Glutamatergic neuron (in vitro differentiated cells): ENCODE results near the gene TUBGCP6. TPM values are rescaled to one million over a fixed set of nuclear protein-coding genes. Genes with fewer than 3 reads are reported as not detected.
A peak's percentile ranks its signal among the peaks of the same experiment; 100 is the strongest.

Source experiments
- DNase-seq: peaks from one replicate; pipeline ENCODE4 v3.0.0; 2022
- H3K27ac Mint-ChIP-seq: one replicate; pipeline ENCODE4 v1.8.0; 2020; ENCODE audit warnings: mild to moderate bottlenecking, mixed read lengths, inconsistent platforms; ENCODE audit not compliant: unreplicated experiment
- H3K27me3 Mint-ChIP-seq: one replicate; pipeline ENCODE4 v1.8.0; 2020; ENCODE audit warnings: mild to moderate bottlenecking, moderate library complexity, mixed read lengths, inconsistent platforms; ENCODE audit not compliant: unreplicated experiment
- H3K36me3 Mint-ChIP-seq: one replicate; pipeline ENCODE4 v1.8.0; 2020; ENCODE audit warnings: mild to moderate bottlenecking, mixed read lengths, inconsistent platforms; ENCODE audit not compliant: unreplicated experiment
- H3K4me1 Mint-ChIP-seq: one replicate; pipeline ENCODE4 v1.8.0; 2020; ENCODE audit warnings: mild to moderate bottlenecking, low read depth, mixed read lengths, inconsistent platforms; ENCODE audit not compliant: unreplicated experiment
- H3K4me3 Mint-ChIP-seq: one replicate; pipeline ENCODE4 v1.8.0; 2020; ENCODE audit warnings: mild to moderate bottlenecking, mixed read lengths, inconsistent platforms; ENCODE audit not compliant: unreplicated experiment
- H3K9me3 Mint-ChIP-seq: one replicate; pipeline ENCODE4 v1.8.0; 2020; ENCODE audit warnings: mild to moderate bottlenecking, moderate library complexity, mixed read lengths, inconsistent platforms; ENCODE audit not compliant: unreplicated experiment
- CTCF ChIP-seq: fragments of 200-600 bp; sonication (generic); IDR thresholded peaks from one replicate; pipeline ENCODE4 v1.5.0; 2021; ENCODE audit not compliant: partially characterized antibody, unreplicated experiment
- total RNA-seq: library from RNA; stranded (reverse); fragmentation: NEBNext Ultra II Directional; extraction: Animal tissue kit (Norgen Biotek cat#: 25700); gene quantifications from one replicate; pipeline ENCODE4 v1.2.1, GENCODE V29; 2021; ENCODE audit not compliant: unreplicated experiment

TUBGCP6 gene
- total RNA-seq, 1 donor from 2014 or later: 51.0 TPM

- peaks cover 10% of the 10 kb centered on the region for H3K9me3 Mint-ChIP-seq
- no peaks in the 10 kb centered on the region for H3K36me3 Mint-ChIP-seq
- H3K27me3 Mint-ChIP-seq: peaks cover 5% of the 10 kb centered on the region
- peaks cover 2% of the 10 kb centered on the region for H3K4me1 Mint-ChIP-seq
- no peak for DNase-seq
- H3K4me3 Mint-ChIP-seq: peak overlapping the region; percentile 72
- no peak for TF ChIP-seq CTCF
- no peak overlapping the region for H3K27ac Mint-ChIP-seq
Observed at GRCh38 chr22:50249341-50250248, 4.8 kb upstream of the TUBGCP6 start.

DNA sequence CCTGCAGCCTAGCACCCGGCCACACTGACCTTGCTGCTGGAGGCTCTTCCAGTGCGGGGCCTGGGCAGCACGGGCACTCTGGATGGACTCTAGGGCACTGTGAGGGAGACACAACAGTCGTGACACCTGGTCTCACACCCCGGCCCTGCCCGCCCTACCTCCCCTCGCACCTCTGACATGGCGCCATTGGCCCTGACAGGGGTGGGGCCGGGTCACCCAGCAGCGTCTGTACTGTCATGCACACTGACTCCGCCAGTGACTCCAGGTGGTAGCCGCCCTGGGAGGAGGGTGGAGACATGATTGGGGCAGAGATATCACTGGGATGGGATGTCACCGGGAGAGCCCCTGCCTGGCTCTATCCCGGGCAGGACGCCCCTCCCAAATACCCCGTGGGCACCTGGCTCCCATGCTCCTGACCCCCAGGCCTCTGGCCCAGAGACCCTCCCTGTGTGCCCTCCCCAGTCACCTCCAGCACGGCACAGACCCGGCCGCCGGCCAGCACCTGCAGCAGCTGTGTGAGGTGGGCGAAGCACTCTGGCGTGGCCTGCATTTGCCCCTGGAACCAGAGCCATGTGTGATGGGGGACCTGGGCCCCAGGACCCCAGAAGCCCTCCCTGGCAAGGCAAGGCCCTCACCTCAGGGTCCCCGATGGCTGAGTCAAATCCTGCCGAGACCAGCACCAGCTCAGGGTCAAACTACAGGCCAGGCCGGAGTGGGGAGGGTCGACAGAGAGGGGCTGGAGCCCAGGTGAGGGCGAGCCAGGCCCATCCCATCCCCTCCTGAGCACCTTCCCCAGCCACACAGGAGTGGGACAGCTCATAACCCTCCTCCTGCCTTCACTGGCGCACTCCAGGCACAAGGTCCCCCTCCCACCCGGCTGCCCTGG lies 3.6 kb upstream of the TUBGCP6 start:
- Mint-ChIP-seq H3K36me3 (no peaks in the 10 kb centered on the region), H3K27me3 (peaks cover 5% of the 10 kb centered on the region), H3K4me3 (no peak overlapping the region), H3K4me1 (peaks cover 2% of the 10 kb centered on the region), H3K9me3 (peaks cover 11% of the 10 kb centered on the region), H3K27ac (no peak overlapping the region)
- no peak for TF ChIP-seq CTCF
- DNase-seq: no peak

DNA sequence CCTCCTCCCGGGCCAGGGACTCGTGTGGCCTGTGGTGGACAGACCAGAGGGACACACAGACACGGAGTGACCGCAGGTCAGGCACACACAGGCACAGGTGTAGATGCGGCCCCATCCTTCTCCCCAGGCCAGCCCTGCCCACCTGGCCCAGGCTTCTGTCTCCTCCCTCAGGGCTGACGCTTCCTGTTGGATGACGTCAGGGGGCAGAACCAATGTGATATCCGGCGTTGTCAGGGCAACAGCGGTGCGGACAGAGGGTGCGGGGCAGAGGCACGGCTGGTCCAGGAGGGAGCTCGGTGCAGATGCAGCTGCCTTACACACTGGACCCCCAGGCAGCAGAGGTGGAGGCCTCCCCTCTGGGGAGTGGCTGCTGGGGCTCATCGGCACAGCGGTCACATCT lies 2.9 kb upstream of the TUBGCP6 start:
- no peak overlapping the region for H3K4me3 Mint-ChIP-seq
- no peak for TF ChIP-seq CTCF
- H3K27me3 Mint-ChIP-seq: peaks cover 5% of the 10 kb centered on the region
- peaks cover 2% of the 10 kb centered on the region for H3K4me1 Mint-ChIP-seq
- H3K9me3 Mint-ChIP-seq: peaks cover 11% of the 10 kb centered on the region
- DNase-seq: peak; percentile 60
- H3K36me3 Mint-ChIP-seq: no peaks in the 10 kb centered on the region
- H3K27ac Mint-ChIP-seq: no peak overlapping the region

DNA sequence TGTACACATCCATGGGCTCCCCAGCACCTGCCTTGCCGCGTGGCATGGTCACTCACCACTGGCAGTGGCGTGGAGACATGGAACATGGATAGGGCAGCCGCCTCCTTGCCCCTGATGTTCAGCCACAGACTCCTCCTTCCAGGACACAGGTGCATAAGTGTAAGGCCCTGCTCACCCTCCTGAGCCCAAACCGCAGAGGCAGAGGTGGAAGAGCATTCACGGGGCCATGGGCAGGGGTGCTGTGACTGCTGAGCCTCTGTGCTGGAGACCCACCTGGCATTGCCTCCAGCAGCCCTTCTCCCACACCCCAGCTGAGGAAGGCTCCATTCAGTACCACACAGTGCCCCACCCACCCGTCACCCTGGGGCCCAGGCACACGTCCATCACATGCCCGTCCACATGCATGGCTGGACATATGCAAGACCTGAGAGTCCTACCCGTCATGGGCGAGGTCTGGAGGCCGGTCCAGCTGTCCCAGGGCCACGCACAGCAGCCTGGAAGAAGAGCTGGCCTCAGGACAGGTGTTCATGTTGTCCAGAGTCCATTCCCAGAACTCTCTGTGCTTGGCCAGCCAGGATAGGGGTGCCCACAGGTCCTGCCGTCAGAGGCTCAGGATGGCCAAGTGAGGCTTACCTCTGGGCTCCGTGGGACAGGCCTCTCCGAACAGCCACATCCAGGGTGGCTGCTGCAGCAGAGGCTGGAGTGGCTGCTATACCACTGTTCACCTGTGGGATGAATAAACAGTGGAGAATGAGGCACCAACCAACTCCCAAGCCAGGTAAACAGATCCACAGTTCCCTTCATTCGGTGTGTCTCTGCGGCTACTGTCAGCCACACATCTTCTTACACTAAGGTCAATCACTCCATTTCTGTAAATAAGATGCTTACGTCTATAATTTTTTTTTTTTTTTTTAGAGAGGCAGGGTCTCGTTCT lies 1.7 kb upstream of the TUBGCP6 start:
- H3K27me3 Mint-ChIP-seq: peaks cover 5% of the 10 kb centered on the region

More for the DNA sequence above, 1.7 kb upstream of the TUBGCP6 start:
- DNase-seq: no peak
- H3K9me3 Mint-ChIP-seq: peaks cover 11% of the 10 kb centered on the region
- peak; percentile 29 for TF ChIP-seq CTCF
- H3K4me1 Mint-ChIP-seq: peaks cover 2% of the 10 kb centered on the region
- no peak overlapping the region for H3K27ac Mint-ChIP-seq
- H3K4me3 Mint-ChIP-seq: peak overlapping the region; percentile 30
- H3K36me3 Mint-ChIP-seq: no peaks in the 10 kb centered on the region
